HepG2 (cell line): ENCODE data around the gene ZMYND8.

Experiments used
- DNMT1 ChIP-seq: sonication (generic); formaldehyde crosslinking; IDR thresholded peaks from 2 replicates; pipeline ENCODE4 v1.5.1; 2020; ENCODE audit warnings: mild to moderate bottlenecking, missing genetic modification reagents
- EZH2 ChIP-seq: conservative IDR thresholded peaks from 2 replicates; pipeline ENCODE4 v1.6.1; 2012; ENCODE audit warnings: mild to moderate bottlenecking, low read depth, low read length, moderate library complexity
- JUNB ChIP-seq: sonication (generic); formaldehyde crosslinking; IDR thresholded peaks from 2 replicates; pipeline ENCODE4 v1.8.0; 2022; ENCODE audit warnings: missing genetic modification reagents, mild to moderate bottlenecking, borderline replicate concordance
- KDM1A ChIP-seq: IDR thresholded peaks from 2 replicates; pipeline ENCODE4 v1.6.1; 2016; ENCODE audit warnings: missing compliant biosample characterization
- MED1 ChIP-seq: sonication (generic); formaldehyde crosslinking; IDR thresholded peaks from 2 replicates; pipeline ENCODE4 v1.4.0; 2020; ENCODE audit warnings: missing genetic modification reagents
- NR2F6 ChIP-seq, 2 experiments: IDR thresholded peaks; 2 replicates each; pipeline ENCODE4 v1.6.1; 2016; ENCODE audit warnings: antibody characterized with exemption in 1 of 2, mild to moderate bottlenecking in 1 of 2
- POLR2AphosphoS5 ChIP-seq: IDR thresholded peaks from 2 replicates; pipeline ENCODE4 v1.6.1; 2012; ENCODE audit warnings: low read depth, low read length
- TCF12 ChIP-seq, 2 experiments: fragments of 450-650 bp in 1 of 2; sonication (generic) in 1 of 2; formaldehyde crosslinking in 1 of 2; IDR thresholded peaks; 2 replicates each; pipeline versions ENCODE4 v1.6.1 to v1.8.0; 2017 to 2022; ENCODE audit warnings: antibody characterized with exemption in 1 of 2, mild to moderate bottlenecking in 1 of 2, missing genetic modification reagents in 1 of 2, moderate library complexity in 1 of 2
- TF ChIP-seq, protein P1 (sequence below): sonication (generic); formaldehyde crosslinking; IDR thresholded peaks from 2 replicates; pipeline ENCODE4 v1.5.0; 2020; ENCODE audit warnings: mild to moderate bottlenecking, missing genetic modification reagents, moderate library complexity
- TF ChIP-seq, protein P2 (sequence below): IDR thresholded peaks from 2 replicates; pipeline ENCODE4 v1.6.1; 2016; ENCODE audit warnings: missing biosample characterization, missing genetic modification reagents, low read depth
- TF ChIP-seq, protein P3 (sequence below): IDR thresholded peaks from 2 replicates; pipeline ENCODE4 v1.6.1; 2012; ENCODE audit warnings: inconsistent platforms
- TF ChIP-seq, protein P4 (sequence below): IDR thresholded peaks from 2 replicates; pipeline ENCODE4 v1.6.1; 2018; ENCODE audit warnings: missing genetic modification reagents

DNA sequence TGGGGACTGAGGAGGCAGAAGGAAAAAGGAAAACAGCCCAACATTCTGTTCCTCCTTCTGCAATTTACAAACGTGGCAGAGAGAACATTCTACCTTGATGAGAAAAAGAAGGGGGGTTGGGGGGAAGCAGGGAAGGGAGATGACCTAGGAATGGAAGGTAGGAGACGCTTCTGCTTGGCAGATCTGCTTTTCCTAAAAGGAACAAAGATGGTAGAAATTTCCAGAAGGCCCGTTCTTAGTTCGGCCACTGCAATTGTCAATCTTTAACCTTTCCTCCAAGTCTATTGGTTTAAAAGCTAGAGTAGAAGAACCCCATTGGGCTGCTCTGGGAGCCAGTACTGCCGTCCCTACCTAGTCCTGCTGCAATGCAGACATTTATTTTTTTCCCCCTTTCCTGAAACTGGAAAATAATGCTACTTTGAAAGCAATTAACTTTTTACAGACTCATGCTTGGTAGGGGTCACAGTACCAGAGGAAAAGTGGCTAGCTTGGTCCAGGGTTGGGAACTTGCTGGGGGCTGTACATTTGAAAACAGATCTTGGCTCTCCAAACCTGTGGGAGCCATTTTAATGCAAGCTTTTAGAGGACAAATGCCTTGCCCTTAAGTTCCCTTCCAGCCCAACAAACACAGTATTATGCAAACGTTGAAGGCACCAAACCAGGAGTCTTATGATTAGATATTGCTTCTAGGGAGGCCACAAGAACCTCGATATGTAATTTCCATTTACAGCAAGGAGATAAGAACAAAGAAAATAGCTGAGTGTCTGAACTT lies 2.6 kb downstream of the ZMYND8 start:
- TF ChIP-seq, protein P1, sequence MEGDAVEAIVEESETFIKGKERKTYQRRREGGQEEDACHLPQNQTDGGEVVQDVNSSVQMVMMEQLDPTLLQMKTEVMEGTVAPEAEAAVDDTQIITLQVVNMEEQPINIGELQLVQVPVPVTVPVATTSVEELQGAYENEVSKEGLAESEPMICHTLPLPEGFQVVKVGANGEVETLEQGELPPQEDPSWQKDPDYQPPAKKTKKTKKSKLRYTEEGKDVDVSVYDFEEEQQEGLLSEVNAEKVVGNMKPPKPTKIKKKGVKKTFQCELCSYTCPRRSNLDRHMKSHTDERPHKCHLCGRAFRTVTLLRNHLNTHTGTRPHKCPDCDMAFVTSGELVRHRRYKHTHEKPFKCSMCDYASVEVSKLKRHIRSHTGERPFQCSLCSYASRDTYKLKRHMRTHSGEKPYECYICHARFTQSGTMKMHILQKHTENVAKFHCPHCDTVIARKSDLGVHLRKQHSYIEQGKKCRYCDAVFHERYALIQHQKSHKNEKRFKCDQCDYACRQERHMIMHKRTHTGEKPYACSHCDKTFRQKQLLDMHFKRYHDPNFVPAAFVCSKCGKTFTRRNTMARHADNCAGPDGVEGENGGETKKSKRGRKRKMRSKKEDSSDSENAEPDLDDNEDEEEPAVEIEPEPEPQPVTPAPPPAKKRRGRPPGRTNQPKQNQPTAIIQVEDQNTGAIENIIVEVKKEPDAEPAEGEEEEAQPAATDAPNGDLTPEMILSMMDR (CRISPR knock-in tag) = no peak
- TF ChIP-seq, protein P2, sequence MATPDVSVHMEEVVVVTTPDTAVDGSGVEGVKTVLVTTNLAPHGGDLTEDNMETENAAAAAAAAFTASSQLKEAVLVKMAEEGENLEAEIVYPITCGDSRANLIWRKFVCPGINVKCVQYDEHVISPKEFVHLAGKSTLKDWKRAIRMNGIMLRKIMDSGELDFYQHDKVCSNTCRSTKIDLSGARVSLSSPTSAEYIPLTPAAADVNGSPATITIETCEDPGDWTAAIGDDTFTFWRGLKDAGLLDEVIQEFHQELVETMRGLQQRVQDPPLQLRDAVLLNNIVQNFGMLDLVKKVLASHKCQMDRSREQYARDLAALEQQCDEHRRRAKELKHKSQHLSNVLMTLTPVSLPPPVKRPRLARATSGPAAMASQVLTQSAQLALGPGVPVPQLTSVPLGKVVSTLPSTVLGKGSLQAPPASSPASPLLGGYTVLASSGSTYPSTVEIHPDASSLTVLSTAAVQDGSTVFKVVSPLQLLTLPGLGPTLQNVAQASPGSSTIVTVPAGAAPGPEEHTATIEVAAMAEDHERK = no peak
- no peak for TF ChIP-seq TCF12 (IDR thresholded peaks at IDR 0.05)
- TF ChIP-seq TCF12 (CRISPR knock-in tag; IDR thresholded peaks at IDR 0.05) = no peak
- TF ChIP-seq, protein P3, sequence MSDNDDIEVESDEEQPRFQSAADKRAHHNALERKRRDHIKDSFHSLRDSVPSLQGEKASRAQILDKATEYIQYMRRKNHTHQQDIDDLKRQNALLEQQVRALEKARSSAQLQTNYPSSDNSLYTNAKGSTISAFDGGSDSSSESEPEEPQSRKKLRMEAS = no peak
- no peak for TF ChIP-seq DNMT1 (CRISPR knock-in tag)
- no peak for TF ChIP-seq KDM1A (CRISPR knock-in tag)
- TF ChIP-seq, protein P4, sequence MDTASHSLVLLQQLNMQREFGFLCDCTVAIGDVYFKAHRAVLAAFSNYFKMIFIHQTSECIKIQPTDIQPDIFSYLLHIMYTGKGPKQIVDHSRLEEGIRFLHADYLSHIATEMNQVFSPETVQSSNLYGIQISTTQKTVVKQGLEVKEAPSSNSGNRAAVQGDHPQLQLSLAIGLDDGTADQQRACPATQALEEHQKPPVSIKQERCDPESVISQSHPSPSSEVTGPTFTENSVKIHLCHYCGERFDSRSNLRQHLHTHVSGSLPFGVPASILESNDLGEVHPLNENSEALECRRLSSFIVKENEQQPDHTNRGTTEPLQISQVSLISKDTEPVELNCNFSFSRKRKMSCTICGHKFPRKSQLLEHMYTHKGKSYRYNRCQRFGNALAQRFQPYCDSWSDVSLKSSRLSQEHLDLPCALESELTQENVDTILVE (CRISPR knock-in tag) = no peak
- no peak for TF ChIP-seq EZH2
- TF ChIP-seq POLR2AphosphoS5 = peak; percentile 45
- no peak for TF ChIP-seq NR2F6 (IDR thresholded peaks at IDR 0.05)
- TF ChIP-seq NR2F6 (CRISPR knock-in tag; IDR thresholded peaks at IDR 0.05) = no peak
- TF ChIP-seq MED1 (CRISPR knock-in tag) = peak; percentile 53; the same call in 1 of the 2 replicates
- TF ChIP-seq JUNB (CRISPR knock-in tag) = no peak
